Measurements from ENCODE around the gene AMN1. TPM values are rescaled to one million over a fixed set of nuclear protein-coding genes. Genes with fewer than 3 reads are reported as not detected.
"Not testable (repeated sequence)": the region's sequence is repeated elsewhere in the genome, so short reads cannot be mapped to it uniquely, and the experiment has no call there.

Gene AMN1
- polyA plus RNA-seq, 1 experiment = 11.9 TPM

- TF ChIP-seq, protein P1, sequence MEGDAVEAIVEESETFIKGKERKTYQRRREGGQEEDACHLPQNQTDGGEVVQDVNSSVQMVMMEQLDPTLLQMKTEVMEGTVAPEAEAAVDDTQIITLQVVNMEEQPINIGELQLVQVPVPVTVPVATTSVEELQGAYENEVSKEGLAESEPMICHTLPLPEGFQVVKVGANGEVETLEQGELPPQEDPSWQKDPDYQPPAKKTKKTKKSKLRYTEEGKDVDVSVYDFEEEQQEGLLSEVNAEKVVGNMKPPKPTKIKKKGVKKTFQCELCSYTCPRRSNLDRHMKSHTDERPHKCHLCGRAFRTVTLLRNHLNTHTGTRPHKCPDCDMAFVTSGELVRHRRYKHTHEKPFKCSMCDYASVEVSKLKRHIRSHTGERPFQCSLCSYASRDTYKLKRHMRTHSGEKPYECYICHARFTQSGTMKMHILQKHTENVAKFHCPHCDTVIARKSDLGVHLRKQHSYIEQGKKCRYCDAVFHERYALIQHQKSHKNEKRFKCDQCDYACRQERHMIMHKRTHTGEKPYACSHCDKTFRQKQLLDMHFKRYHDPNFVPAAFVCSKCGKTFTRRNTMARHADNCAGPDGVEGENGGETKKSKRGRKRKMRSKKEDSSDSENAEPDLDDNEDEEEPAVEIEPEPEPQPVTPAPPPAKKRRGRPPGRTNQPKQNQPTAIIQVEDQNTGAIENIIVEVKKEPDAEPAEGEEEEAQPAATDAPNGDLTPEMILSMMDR (IDR thresholded peaks at IDR 0.05; ENCODE audit: low read depth, low read length) = no peak
- Histone ChIP-seq H3K27me3 (ENCODE audit: control insufficient read depth, insufficient read depth, low read length) (no peaks in the 10 kb centered on the region), H3K27ac (ENCODE audit: low read depth, low read length) (no peak overlapping the region), H3K9me3 (ENCODE audit: control insufficient read depth, insufficient read depth, low read length) (peaks cover 5% of the 10 kb centered on the region; the same call in 1 of the 2 replicates), H3K4me3 (ENCODE audit: low read depth, low read length) (no peak overlapping the region)
- CTCF ChIA-PET = interaction anchor here (0.6 to 1.5 kb wide), 3 partner anchors 14 to 443 kb away, joined by 3 to 10 read pairs (median 4); no protein-coding TSS in a partner anchor
- DNase-seq (ENCODE audit: low read depth, low spot score) = no peak
- POLR2A ChIA-PET = interaction anchor here (1.1 kb wide), 1 partner anchor 14 kb away, joined by 3 read pairs; the partner anchor contains the start of gene AMN1
Observed at GRCh38 chr12:31714406-31715271, 14.2 kb downstream of the AMN1 start.

DNA sequence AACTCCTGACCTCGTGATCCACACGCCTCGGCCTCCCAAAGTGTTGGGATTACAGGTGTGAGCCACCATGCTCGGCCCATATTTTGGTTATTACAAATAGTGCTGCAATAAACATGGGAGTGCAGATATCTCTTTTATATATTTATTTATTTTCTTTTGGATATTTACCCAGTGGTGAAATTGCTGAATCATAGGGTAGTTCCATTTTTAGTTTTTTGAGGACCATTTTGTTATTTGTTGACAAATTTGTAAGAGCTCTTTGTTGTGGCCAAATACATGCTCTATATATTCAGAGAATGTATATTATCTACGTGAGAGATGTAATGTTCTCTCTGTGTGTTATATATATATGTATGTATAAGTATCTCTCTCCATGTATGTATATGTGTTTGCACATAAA, 15.9 kb downstream of the AMN1 start:
- no peak for DNase-seq (ENCODE audit: low read depth, low spot score)
- Histone ChIP-seq H3K27me3 (ENCODE audit: control insufficient read depth, insufficient read depth, low read length) (no peaks in the 10 kb centered on the region), H3K4me3 (ENCODE audit: low read depth, low read length) (no peak overlapping the region), H3K27ac (ENCODE audit: low read depth, low read length) (no peak overlapping the region), H3K9me3 (ENCODE audit: control insufficient read depth, insufficient read depth, low read length) (no peaks in the 10 kb centered on the region)
- POLR2A ChIA-PET = no interaction called here
- CTCF ChIA-PET = no interaction called here
- TF ChIP-seq, protein P1 (IDR thresholded peaks at IDR 0.05; ENCODE audit: low read depth, low read length) = no peak

DNA sequence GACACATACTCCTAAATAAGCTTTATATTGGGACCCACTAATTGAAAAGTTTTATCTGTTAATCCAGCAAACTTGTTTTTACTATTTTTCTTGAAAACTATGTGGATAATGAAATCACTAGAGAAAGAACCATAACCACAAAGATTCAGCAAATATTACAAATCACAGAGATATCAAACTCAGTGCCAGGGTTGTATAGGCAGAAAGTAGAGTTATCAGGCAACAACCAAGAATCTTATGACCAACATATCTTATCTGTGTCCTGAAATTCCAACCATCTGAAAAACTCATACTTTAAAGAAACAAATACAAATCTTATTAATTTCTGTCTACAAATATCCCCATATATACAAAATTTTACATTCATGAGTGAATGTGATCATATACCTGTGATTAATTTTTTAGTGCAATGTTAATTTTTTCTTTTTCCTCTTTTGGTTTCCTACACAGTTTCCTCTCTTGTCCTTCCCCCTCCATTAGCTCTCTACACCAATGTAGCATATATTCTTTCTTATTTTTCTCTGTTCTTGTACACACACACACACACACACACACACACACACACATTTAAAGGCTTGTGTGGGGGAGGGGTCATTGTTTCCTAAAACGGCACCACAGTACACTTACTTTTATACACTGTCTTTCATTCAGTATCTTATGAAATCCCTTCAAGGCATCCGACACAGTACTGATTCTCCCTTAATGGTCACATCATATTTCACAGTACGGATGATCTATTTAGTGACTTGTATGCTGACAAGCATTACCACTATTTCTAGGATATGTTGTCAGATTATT, 18.6 kb downstream of the AMN1 start:
- TF ChIP-seq, protein P1 (IDR thresholded peaks at IDR 0.05; ENCODE audit: low read depth, low read length) = no peak
- Histone ChIP-seq H3K9me3 (ENCODE audit: control insufficient read depth, insufficient read depth, low read length) (no peaks in the 10 kb centered on the region; the same call in 1 of the 2 replicates), H3K27ac (ENCODE audit: low read depth, low read length) (no peak overlapping the region), H3K27me3 (ENCODE audit: control insufficient read depth, insufficient read depth, low read length) (no peaks in the 10 kb centered on the region), H3K4me3 (ENCODE audit: low read depth, low read length) (no peak overlapping the region)
- CTCF ChIA-PET = no interaction called here
- POLR2A ChIA-PET = interaction anchor here (0.6 kb wide), 1 partner anchor 167 kb away, joined by 4 read pairs; no protein-coding TSS in a partner anchor
- no peak for DNase-seq (ENCODE audit: low read depth, low spot score)

GRCh38 chr12:31708118-31708517, 20.7 kb downstream of the AMN1 start:
- H3K27me3 ChIP-seq (ENCODE audit: control insufficient read depth, insufficient read depth, low read length); H3K9me3 ChIP-seq (ENCODE audit: control insufficient read depth, insufficient read depth, low read length); H3K4me3 ChIP-seq (ENCODE audit: low read depth, low read length); POLR2A ChIA-PET; DNase-seq (ENCODE audit: low read depth, low spot score); CTCF ChIA-PET; H3K27ac ChIP-seq (ENCODE audit: low read depth, low read length): not testable (repeated sequence)

DNA sequence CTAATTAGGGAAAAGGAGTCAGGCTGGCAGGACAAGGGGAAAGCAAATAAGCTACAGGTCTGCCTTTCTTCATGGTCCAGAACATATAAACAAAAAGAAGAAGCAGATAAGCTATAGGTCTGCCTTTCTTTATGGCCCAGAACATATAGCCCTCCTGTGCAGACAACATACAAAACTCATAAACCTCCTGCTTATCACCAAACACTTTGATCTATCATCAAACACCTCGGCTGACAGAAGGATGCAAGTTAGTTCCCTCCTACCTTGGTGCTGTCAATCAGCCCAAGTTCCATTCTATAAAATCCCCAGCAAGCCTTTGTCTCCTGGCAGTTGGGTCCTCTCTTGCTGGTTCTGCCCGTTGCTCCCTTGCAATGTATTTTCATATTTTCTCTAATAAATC, 23.2 kb downstream of the AMN1 start:
- ChIA-PET CTCF (no interaction called here), POLR2A (no interaction called here)
- no peaks in the 10 kb centered on the region; the same call in 1 of the 2 replicates for H3K9me3 ChIP-seq (ENCODE audit: control insufficient read depth, insufficient read depth, low read length)
- no peaks in the 10 kb centered on the region for H3K27me3 ChIP-seq (ENCODE audit: control insufficient read depth, insufficient read depth, low read length)
- no peak for DNase-seq (ENCODE audit: low read depth, low spot score)
- no peak overlapping the region for H3K4me3 ChIP-seq (ENCODE audit: low read depth, low read length)
- H3K27ac ChIP-seq (ENCODE audit: low read depth, low read length) = no peak overlapping the region
- TF ChIP-seq, protein P1 (IDR thresholded peaks at IDR 0.05; ENCODE audit: low read depth, low read length) = no peak

All from AG04450 (cell line).